Measurements from ENCODE around the gene ERMAP. TPM values are rescaled to one million over a fixed set of nuclear protein-coding genes. Genes with fewer than 3 reads are reported as not detected.
"Not testable (repeated sequence)": the region's sequence is repeated elsewhere in the genome, so short reads cannot be mapped to it uniquely, and the experiment has no call there.

ERMAP gene
- total RNA-seq, 4 donors from 2014 or later, result 4.1 to 14.2 (median 8.3) TPM

DNA sequence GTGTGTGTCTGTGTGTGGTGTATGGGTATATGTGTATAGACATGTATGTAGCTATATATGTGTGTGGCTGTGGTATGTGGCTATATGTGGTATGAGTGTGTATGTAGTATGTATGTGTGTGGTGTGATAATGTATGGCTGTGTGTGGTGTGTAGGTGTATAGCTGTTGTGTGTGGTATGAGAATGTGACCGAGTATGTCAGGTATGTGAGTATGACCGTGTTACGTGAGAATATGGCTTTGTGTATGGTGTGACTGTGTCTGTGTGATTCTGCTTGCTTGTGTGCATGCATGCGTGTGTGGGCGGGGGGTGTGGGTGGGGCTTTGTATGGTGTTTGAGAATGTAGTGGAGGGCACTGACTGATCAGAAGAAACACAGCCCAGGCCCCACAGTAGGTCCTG is 33.0 kb downstream of the ERMAP start:
- no peak for DNase-seq (ENCODE audit: low spot score in 2 of 2)
- no peak overlapping the region for H3K27ac ChIP-seq
- no peak overlapping the region for H3K4me3 ChIP-seq
- WGBS, 2 donors, result 75 to 77% methylated on average over 5 of the region's 5 CpGs
- H3K36me3 ChIP-seq, result peaks cover 0 to 48% (median 5%) of the 10 kb centered on the region in 3 donors
- H3K9me3 ChIP-seq, result peaks cover 0 to 22% (median 0%) of the 10 kb centered on the region in 4 donors
- peaks cover 0 to 37% (median 10%) of the 10 kb centered on the region in 4 donors for H3K4me1 ChIP-seq
- TF ChIP-seq, protein P1, sequence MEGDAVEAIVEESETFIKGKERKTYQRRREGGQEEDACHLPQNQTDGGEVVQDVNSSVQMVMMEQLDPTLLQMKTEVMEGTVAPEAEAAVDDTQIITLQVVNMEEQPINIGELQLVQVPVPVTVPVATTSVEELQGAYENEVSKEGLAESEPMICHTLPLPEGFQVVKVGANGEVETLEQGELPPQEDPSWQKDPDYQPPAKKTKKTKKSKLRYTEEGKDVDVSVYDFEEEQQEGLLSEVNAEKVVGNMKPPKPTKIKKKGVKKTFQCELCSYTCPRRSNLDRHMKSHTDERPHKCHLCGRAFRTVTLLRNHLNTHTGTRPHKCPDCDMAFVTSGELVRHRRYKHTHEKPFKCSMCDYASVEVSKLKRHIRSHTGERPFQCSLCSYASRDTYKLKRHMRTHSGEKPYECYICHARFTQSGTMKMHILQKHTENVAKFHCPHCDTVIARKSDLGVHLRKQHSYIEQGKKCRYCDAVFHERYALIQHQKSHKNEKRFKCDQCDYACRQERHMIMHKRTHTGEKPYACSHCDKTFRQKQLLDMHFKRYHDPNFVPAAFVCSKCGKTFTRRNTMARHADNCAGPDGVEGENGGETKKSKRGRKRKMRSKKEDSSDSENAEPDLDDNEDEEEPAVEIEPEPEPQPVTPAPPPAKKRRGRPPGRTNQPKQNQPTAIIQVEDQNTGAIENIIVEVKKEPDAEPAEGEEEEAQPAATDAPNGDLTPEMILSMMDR (IDR thresholded peaks at IDR 0.05), result no peak
- TF ChIP-seq EP300 (IDR thresholded peaks at IDR 0.05), result no peak
- no peak for TF ChIP-seq POLR2A (IDR thresholded peaks at IDR 0.05)
- no peaks in the 10 kb centered on the region for H3K27me3 ChIP-seq

DNA sequence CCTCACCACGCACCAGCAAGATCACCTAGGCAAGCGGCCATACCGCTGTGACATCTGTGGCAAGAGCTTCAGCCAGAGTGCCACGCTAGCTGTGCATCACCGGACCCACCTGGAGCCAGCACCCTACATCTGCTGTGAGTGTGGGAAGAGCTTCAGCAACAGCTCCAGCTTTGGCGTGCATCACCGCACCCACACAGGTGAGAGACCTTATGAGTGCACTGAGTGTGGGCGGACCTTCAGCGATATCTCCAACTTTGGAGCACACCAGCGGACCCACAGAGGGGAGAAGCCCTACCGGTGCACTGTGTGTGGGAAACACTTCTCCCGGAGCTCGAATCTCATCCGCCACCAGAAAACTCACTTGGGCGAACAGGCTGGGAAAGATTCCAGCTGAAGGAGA is 34.5 kb downstream of the ERMAP start:
- peaks cover 0 to 22% (median 0%) of the 10 kb centered on the region in 4 donors for H3K9me3 ChIP-seq
- no peak overlapping the region for H3K4me3 ChIP-seq
- peaks cover 0 to 48% (median 5%) of the 10 kb centered on the region in 3 donors for H3K36me3 ChIP-seq
- WGBS, 2 donors, result 97 to 99% methylated on average over 15 of the region's 15 CpGs
- TF ChIP-seq EP300 (IDR thresholded peaks at IDR 0.05), result no peak
- TF ChIP-seq, protein P1 (IDR thresholded peaks at IDR 0.05), result no peak
- no peak for DNase-seq (ENCODE audit: low spot score in 2 of 2)
- peaks cover 0 to 27% (median 7%) of the 10 kb centered on the region in 4 donors for H3K4me1 ChIP-seq
- H3K27ac ChIP-seq, result no peak overlapping the region
- H3K27me3 ChIP-seq, result no peaks in the 10 kb centered on the region

DNA sequence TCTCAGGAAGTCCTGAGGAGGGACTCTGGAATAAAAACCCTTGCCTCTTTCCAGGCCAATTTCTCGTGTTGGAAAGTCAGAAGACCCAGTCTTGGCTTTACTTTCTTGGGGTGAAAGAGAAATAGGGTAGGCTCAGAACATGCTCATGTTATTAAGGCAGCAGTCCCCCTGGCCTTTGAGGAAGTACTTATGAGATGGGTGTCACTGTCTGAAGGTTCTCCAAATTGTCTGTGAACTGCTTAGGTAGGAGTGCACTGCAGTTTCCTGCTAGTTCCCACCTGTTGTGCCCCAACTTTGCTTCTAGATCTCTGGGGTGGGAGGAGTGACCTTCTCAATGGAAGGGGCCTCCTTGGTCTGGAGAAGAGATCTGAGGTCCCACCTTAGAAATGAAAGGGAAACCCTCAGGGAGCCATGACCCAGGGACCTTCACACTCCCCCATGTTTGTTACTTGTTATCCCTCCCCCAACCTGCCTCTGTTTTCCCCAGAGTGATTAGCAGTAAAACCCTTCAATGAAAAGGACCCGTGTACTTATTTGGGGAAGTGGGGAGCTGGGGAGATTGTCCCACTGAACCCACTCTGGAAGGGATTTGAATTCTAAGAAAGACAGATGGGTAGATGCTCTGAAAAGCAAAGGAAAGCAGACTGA is 35.2 kb downstream of the ERMAP start:
- Histone ChIP-seq H3K9me3 (peaks cover 0 to 22% (median 0%) of the 10 kb centered on the region in 4 donors), H3K4me1 (peaks cover 0 to 25% (median 7%) of the 10 kb centered on the region in 4 donors), H3K27me3 (no peaks in the 10 kb centered on the region), H3K36me3 (peaks cover 0 to 48% (median 5%) of the 10 kb centered on the region in 3 donors), H3K4me3 (no peak overlapping the region), H3K27ac (no peak overlapping the region)
- no peak for DNase-seq (ENCODE audit: low spot score in 2 of 2)
- WGBS, 2 donors, result 85 to 98% methylated on average over 2 of the region's 2 CpGs
- TF ChIP-seq, protein P1 (IDR thresholded peaks at IDR 0.05), result no peak
- no peak for TF ChIP-seq EP300 (IDR thresholded peaks at IDR 0.05)
- TF ChIP-seq POLR2A (IDR thresholded peaks at IDR 0.05), result no peak

DNA sequence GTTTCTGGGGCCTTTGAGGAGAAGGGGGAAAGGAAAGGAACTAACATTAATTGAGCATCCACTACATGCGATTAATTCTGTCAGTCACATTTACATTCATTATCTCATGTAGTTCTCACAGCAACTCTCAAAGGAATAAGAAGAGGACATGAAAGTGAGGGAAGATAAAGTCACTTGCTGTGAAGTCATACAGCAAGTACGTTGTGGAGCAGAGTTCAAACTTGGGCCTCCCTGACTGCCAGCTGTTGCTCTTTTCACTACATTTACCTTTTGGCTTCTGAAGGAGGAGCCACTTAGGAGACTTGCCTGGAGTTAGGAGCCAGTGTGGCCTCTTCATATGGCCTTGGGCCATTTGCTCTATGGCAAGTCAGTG is 35.7 kb downstream of the ERMAP start:
- Histone ChIP-seq H3K36me3 (peaks cover 0 to 48% (median 5%) of the 10 kb centered on the region in 3 donors), H3K9me3 (peaks cover 0 to 22% (median 0%) of the 10 kb centered on the region in 4 donors), H3K4me3 (no peak overlapping the region), H3K4me1 (peaks cover 0 to 20% (median 2%) of the 10 kb centered on the region in 4 donors), H3K27ac (no peak overlapping the region), H3K27me3 (no peaks in the 10 kb centered on the region)
- DNase-seq (ENCODE audit: low spot score in 2 of 2), result no peak
- 50% methylated on average over 2 of the region's 2 CpGs for WGBS, 2 donors
- TF ChIP-seq POLR2A (IDR thresholded peaks at IDR 0.05), result no peak
- no peak for TF ChIP-seq EP300 (IDR thresholded peaks at IDR 0.05)
- TF ChIP-seq, protein P1 (IDR thresholded peaks at IDR 0.05), result no peak

DNA sequence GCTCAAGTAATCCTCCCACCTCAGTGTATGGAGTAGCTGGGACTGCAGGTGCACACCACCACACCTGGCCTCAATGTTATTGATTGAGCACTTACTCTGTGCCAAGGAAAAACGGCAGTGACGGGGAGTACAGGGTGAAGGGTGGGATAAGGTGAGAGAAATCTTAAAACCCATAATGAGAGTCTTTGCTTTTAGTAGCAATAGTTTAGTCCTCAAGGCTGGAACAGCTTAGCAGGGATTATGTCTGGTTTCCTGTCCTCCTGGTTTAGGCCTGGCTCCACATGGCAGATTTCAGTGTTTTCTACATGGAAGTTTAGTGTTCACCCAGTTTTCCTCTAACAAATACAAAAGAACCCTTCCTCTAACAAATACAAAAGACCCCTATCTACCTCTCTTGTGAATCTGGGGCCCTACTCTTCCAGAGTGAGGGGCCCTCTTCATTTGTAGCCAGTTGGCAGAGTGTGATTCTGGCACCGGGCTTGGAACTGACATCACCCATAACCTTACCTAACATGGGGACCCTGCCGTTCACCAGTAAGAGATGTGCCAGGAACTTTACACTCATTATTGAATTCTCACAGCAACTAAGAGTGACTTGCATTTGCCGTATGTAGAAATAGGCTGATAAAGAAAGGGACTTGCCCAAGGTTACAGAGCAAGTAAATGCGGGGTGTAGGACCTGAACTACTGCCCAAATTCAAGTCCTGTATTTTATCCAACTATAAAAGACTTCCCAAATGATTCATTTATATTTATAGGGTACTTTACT is 36.4 kb downstream of the ERMAP start:
- Histone ChIP-seq H3K9me3 (peaks cover 0 to 22% (median 0%) of the 10 kb centered on the region in 4 donors), H3K36me3 (peaks cover 0 to 48% (median 5%) of the 10 kb centered on the region in 3 donors), H3K4me1 (peaks cover 0 to 13% (median 0%) of the 10 kb centered on the region in 4 donors), H3K27ac (no peak overlapping the region), H3K27me3 (no peaks in the 10 kb centered on the region), H3K4me3 (no peak overlapping the region)
- WGBS, 2 donors, result 80 to 82% methylated on average over 6 of the region's 6 CpGs
- no peak for DNase-seq (ENCODE audit: low spot score in 2 of 2)
- TF ChIP-seq POLR2A (IDR thresholded peaks at IDR 0.05) (no peak), EP300 (IDR thresholded peaks at IDR 0.05) (no peak)
- TF ChIP-seq, protein P1 (IDR thresholded peaks at IDR 0.05), result no peak

DNA sequence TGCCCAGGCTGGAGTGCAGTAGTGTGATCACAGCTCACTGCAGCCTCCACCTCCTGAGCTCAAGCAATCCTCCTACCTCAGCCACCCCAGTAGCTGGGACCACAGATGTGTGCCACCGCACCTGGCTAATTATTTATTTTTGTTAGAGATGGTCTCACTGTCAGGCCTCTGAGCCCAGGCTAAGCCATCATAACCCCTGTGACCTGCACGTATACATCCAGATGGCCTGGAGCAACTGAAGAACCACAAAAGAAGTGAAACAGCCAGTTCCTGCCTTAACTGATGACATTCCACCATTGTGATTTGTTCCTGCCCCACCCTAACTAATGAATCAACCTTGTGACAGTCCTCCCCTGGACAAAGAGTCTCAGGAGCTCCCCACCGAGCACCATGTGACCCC is 39.6 kb downstream of the ERMAP start:
- peaks cover 0 to 28% (median 0%) of the 10 kb centered on the region in 4 donors for H3K9me3 ChIP-seq
- H3K36me3 ChIP-seq, result peaks cover 0 to 20% (median 0%) of the 10 kb centered on the region in 3 donors
- H3K4me1 ChIP-seq; DNase-seq (ENCODE audit: low spot score in 2 of 2); H3K27me3 ChIP-seq; H3K4me3 ChIP-seq; H3K27ac ChIP-seq: not testable (repeated sequence)
- 81 to 90% methylated on average over 3 of the region's 3 CpGs for WGBS, 2 donors

DNA sequence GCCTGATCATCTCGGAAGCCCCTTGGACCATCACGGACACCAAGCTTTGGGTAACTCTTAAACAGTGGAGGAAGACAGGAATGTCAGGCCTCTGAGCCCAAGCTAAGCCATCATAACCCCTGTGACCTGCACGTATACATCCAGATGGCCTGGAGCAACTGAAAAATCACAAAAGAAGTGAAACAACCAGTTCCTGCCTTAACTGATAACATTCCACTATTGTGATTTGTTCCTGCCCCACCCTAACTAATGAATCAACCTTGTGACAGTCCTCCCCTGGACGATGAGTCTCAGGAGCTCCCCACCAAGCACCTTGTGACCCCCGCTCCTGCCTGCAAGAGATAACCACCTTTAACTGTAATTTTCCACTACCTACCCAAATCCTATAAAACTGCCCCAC is 42.4 kb downstream of the ERMAP start:
- not testable (repeated sequence) for H3K4me3 ChIP-seq; H3K27ac ChIP-seq; H3K27me3 ChIP-seq; H3K36me3 ChIP-seq; DNase-seq (ENCODE audit: low spot score in 2 of 2); H3K4me1 ChIP-seq
- 80 to 86% methylated on average over 5 of the region's 5 CpGs for WGBS, 2 donors
- peaks cover 0 to 15% (median 0%) of the 10 kb centered on the region in 4 donors for H3K9me3 ChIP-seq

Measured in tibial nerve (tissue), 4 donors.